K562 (cell line): ENCODE measurements around the gene ZNF805. TPM values are rescaled to one million over a fixed set of nuclear protein-coding genes. Genes with fewer than 3 reads are reported as not detected.

Experiments used
- ATAC-seq: fragments of 200-7000 bp; cut with Tn5 transposase; 3 replicates; pipeline ENCODE4 v1.9.1; 2020; ENCODE audit warnings: moderate library complexity
- BruUV-seq: library from RNA; stranded (reverse); fragments of 400-500 nt; replicated peaks from 2 replicates; lab custom pipeline; 2021; lab: Mats Ljungman, UMichigan
- CTCF ChIA-PET: fragments of 300-600 bp; formaldehyde crosslinking; extraction: SDS; loops from one replicate; lab custom pipeline; 2021; ENCODE audit warnings: low intra/inter-chr PET ratio; lab: Yijun Ruan, JAX
- POLR2A ChIA-PET: fragments of 300-600, 350-650 bp; sonication (Branson Sonifier 250); formaldehyde crosslinking; extraction: SDS; loops from one replicate; lab custom pipeline; 2021; ENCODE audit warnings: antibody characterized with exemption, inconsistent platforms; lab: Yijun Ruan, JAX
- DNase-seq, 4 experiments: peaks; one replicate each; pipeline versions ENCODE4 v3.0.0 to v3.0.0-alpha.2; 2011 to 2018; ENCODE audit warnings: low spot score in 3 of 4, mixed read lengths in 3 of 4; ENCODE audit errors: extremely low read depth in 1 of 4
- FAIRE-seq: peaks from 2 replicates; lab custom pipeline; 2011; peaks lifted over from hg19 to GRCh38; lab: Jason Lieb, UNC
- H2AFZ ChIP-seq: 2 replicates; pipeline ENCODE4 v1.6.0; 2011; ENCODE audit warnings: low read depth, low read length, control low read depth, inconsistent platforms
- H3K27ac ChIP-seq: fragments of 200-600 bp; 3 replicates; pipeline ENCODE4 v1.8.0; 2011; ENCODE audit warnings: low read depth, mild to moderate bottlenecking, control low read depth, inconsistent platforms, low read length, moderate library complexity, mixed read lengths; ENCODE audit errors: extremely low read depth
- H3K27me3 ChIP-seq, 2 experiments: fragments of 300-600 bp in 1 of 2; 2 replicates in 1 of 2; 3 replicates in 1 of 2; pipeline versions ENCODE4 v1.6.0 to v1.8.0; 2011; ENCODE audit warnings: inconsistent platforms in 2 of 2, low read length in 2 of 2, mild to moderate bottlenecking in 1 of 2, mixed read lengths in 1 of 2, moderate library complexity in 1 of 2; ENCODE audit not compliant: control insufficient read depth in 2 of 2, insufficient read depth in 2 of 2
- H3K36me3 ChIP-seq: fragments of 300-600 bp; 3 replicates; pipeline ENCODE4 v1.8.0; 2011; ENCODE audit warnings: mild to moderate bottlenecking, low read length, inconsistent platforms; ENCODE audit not compliant: control insufficient read depth, insufficient read depth
- H3K4me1 ChIP-seq, 2 experiments: fragments of 200-600 bp in 1 of 2; replicated peaks in 1 of 2; 2 replicates in 1 of 2; 3 replicates in 1 of 2; pipeline versions ENCODE4 v1.5.1 to v1.8.0; 2011; ENCODE audit warnings: inconsistent platforms in 2 of 2, low read length in 2 of 2, mild to moderate bottlenecking in 1 of 2, mixed read lengths in 1 of 2, moderate library complexity in 1 of 2; ENCODE audit not compliant: control insufficient read depth in 2 of 2, insufficient read depth in 2 of 2
- H3K4me2 ChIP-seq: 2 replicates; pipeline ENCODE4 v1.6.1; 2011; ENCODE audit warnings: low read length, control low read depth, inconsistent platforms, mixed read lengths; ENCODE audit not compliant: insufficient read depth
- H3K4me3 ChIP-seq: fragments of 200-600 bp; sonication (generic), shearing (Covaris generic); 2 replicates; pipeline ENCODE4 v1.5.1; 2016; ENCODE audit warnings: control low read depth, inconsistent platforms
- H3K79me2 ChIP-seq: fragments of 200-600 bp; 3 replicates; pipeline ENCODE4 v1.8.0; 2011; ENCODE audit warnings: low read length, inconsistent platforms; ENCODE audit not compliant: control insufficient read depth, insufficient read depth
- H3K9ac ChIP-seq, 2 experiments: 2 replicates each; pipeline versions ENCODE4 v1.6.0 to v1.6.1; 2011; ENCODE audit warnings: low read depth in 2 of 2, low read length in 2 of 2, control low read depth in 1 of 2, inconsistent platforms in 1 of 2, mild to moderate bottlenecking in 1 of 2, mixed read lengths in 1 of 2; ENCODE audit not compliant: insufficient read depth in 1 of 2
- H3K9me1 ChIP-seq: one replicate; pipeline ENCODE4 v1.6.0; 2011; ENCODE audit warnings: inconsistent platforms, mild to moderate bottlenecking, low read length, moderate library complexity; ENCODE audit not compliant: control insufficient read depth, insufficient read depth
- H3K9me3 ChIP-seq: replicated peaks from 2 replicates; pipeline ENCODE4 v1.5.1; 2011; ENCODE audit warnings: low read depth, low read length, inconsistent platforms; ENCODE audit not compliant: control insufficient read depth, insufficient read depth
- H4K20me1 ChIP-seq: replicated peaks from 2 replicates; pipeline ENCODE4 v1.6.1; 2011; ENCODE audit warnings: low read length, inconsistent platforms, mixed read lengths; ENCODE audit not compliant: control insufficient read depth, insufficient read depth
- AFF1 ChIP-seq, 2 experiments: fragments of 450-650 bp; IDR thresholded peaks; 2 replicates each; pipeline ENCODE4 v1.6.1; 2018; ENCODE audit warnings: mild to moderate bottlenecking in 2 of 2, low read depth in 1 of 2; ENCODE audit not compliant: partially characterized antibody in 2 of 2
- BRF1 ChIP-seq: IDR thresholded peaks from 3 replicates; pipeline ENCODE4 v1.6.1; 2011; ENCODE audit warnings: borderline replicate concordance, mild to moderate bottlenecking; ENCODE audit not compliant: insufficient read length; ENCODE audit errors: extremely low read depth
- CTCFL ChIP-seq: IDR thresholded peaks from 2 replicates; pipeline ENCODE4 v1.6.1; 2011; ENCODE audit warnings: borderline replicate concordance, low read depth, mild to moderate bottlenecking, moderate library complexity, low read length; ENCODE audit not compliant: insufficient read depth, poor library complexity, severe bottlenecking
- HMBOX1 ChIP-seq: sonication (generic); IDR thresholded peaks from 2 replicates; pipeline ENCODE4 v1.6.1; 2016
- HNRNPL ChIP-seq: fragments of 200-400 bp; formaldehyde crosslinking; IDR thresholded peaks from 2 replicates; pipeline ENCODE4 v1.6.1; 2017; ENCODE audit warnings: low read depth, mild to moderate bottlenecking, low read length
- SAP30 ChIP-seq: fragments of 200-600 bp; sonication (generic); IDR thresholded peaks from 2 replicates; pipeline ENCODE4 v1.6.1; 2012; ENCODE audit warnings: borderline replicate concordance, low read depth, mild to moderate bottlenecking, moderate library complexity, low read length, control low read depth, inconsistent platforms; ENCODE audit not compliant: insufficient read depth, poor library complexity, severe bottlenecking
- SMARCC2 ChIP-seq: fragments of 450-650 bp; IDR thresholded peaks from 2 replicates; pipeline ENCODE4 v1.6.1; 2017; ENCODE audit warnings: antibody characterized with exemption, moderate library complexity, mild to moderate bottlenecking, low read depth
- ZNF239 ChIP-seq: fragments of 250-450 bp; sonication (Bioruptor Pico); IDR thresholded peaks from 2 replicates; pipeline ENCODE4 v1.4.0; 2020; ENCODE audit warnings: mild to moderate bottlenecking
- ZNF592 ChIP-seq: fragments of 450-650 bp; IDR thresholded peaks from 2 replicates; pipeline ENCODE4 v1.6.1; 2017; ENCODE audit warnings: antibody characterized with exemption, mild to moderate bottlenecking
- WGBS: fragments of 100-300 bp; shearing (Covaris generic); methylation state at CpG from one replicate; pipeline ENCODE4 v1.1.6; 2016; ENCODE audit warnings: low coverage, mixed read lengths; ENCODE audit not compliant: insufficient coverage; ENCODE audit errors: missing lambda C conversion rate; 5-methylcytosine and 5-hydroxymethylcytosine counted together
- in situ Hi-C: fragments of 300-500 bp; cut with MboI; formaldehyde crosslinking; loops from 4 replicates; pipeline ENCODE4 v1.15.0; 2018; ENCODE audit warnings: inconsistent platforms, mixed read lengths
- intact Hi-C: fragments of 100-400 bp; cut with micrococcal nuclease; formaldehyde crosslinking; loops from 2 replicates; pipeline ENCODE4 v1.14.2; 2022
- polyA plus RNA-seq, 8 experiments: library from polyadenylated mRNA; depleted of rRNA in 4 of 8; stranded (reverse) in 5 of 8; unstranded in 3 of 8; fragments of >200 nt; fragmentation: Nextera tagmentation in 2 of 8; fragmentation: Illumina TruSeq in 1 of 8; extraction: Ambion mirVana in 2 of 8; extraction: Trizol in 1 of 8; gene quantifications; 2 replicates each; pipeline versions ENCODE4 v1.2.1 to v1.2.3, GENCODE V29; 2011 to 2014; ENCODE audit warnings: inconsistent platforms in 1 of 8, missing spikeins in 1 of 8
- total RNA-seq, 7 experiments: library from RNA; depleted of rRNA in 6 of 7; stranded (reverse); fragments of >200 nt in 6 of 7; fragmentation: Illumina TruSeq in 2 of 7; extraction: Trizol in 2 of 7; gene quantifications; 2 replicates each; pipeline versions ENCODE4 v1.2.1 to v1.2.3, GENCODE V29; 2011 to 2021; ENCODE audit warnings: low replicate concordance in 1 of 7

ZNF805 gene
- total and polyA plus RNA-seq, 9 of the 15 experiments (the other 6 are each of a cell fraction or from before 2014, with no cell fraction given) = 0.32 to 6.7 (median 3.9) TPM

GRCh38 chr19:57241176-57241575 lies 744 bp downstream of the ZNF805 start:
- TF ChIP-seq AFF1 (IDR thresholded peaks at IDR 0.05; ENCODE audit: low read depth in 1 of 2, partially characterized antibody in 2 of 2) = no peak
- TF ChIP-seq SMARCC2 = no peak
- TF ChIP-seq SAP30 = no peak
- no peak for TF ChIP-seq BRF1
- no peak for TF ChIP-seq HNRNPL
- TF ChIP-seq ZNF592 = no peak
- TF ChIP-seq HMBOX1 = 0 out of 2 replicates have a peak, but pooled peaks have one; percentile 22
- no peak for TF ChIP-seq CTCFL
- no peak for TF ChIP-seq ZNF239 (CRISPR knock-in tag)
- H3K9ac ChIP-seq = peak overlapping the region; percentile 85 to 93
- peaks cover 7 to 10% of the 10 kb centered on the region in 2 experiments; a peak in 4 of 5 replicates for H3K4me1 ChIP-seq
- H3K4me2 ChIP-seq = peak overlapping the region; percentile 94
- ATAC-seq (no peak), DNase-seq (peak in 2 of 4 experiments; percentile 13), FAIRE-seq (peak; percentile 73)
- CTCF ChIA-PET = no interaction called here
- peak overlapping the region; percentile 84 for H3K27ac ChIP-seq
- H3K79me2 ChIP-seq = peaks cover 26% of the 10 kb centered on the region
- intact Hi-C loops (loop anchor here (5.0 kb wide), 1 partner anchor 41 kb away; the partner anchor contains the start of gene ZNF460), in situ Hi-C loops (no loop called here)
- H3K9me3 ChIP-seq = peaks cover 4% of the 10 kb centered on the region; the same call in 1 of the 2 replicates
- no peaks in the 10 kb centered on the region for H3K9me1 ChIP-seq
- no peaks in the 10 kb centered on the region for H3K27me3 ChIP-seq
- H3K36me3 ChIP-seq = peaks cover 22% of the 10 kb centered on the region; the same call in 2 of the 3 replicates
- 17% methylated on average over 7 of the region's 7 CpGs for WGBS
- no TSS peak for BruUV-seq
- no peaks in the 10 kb centered on the region for H4K20me1 ChIP-seq
- H3K4me3 ChIP-seq = peak overlapping the region; percentile 63
- POLR2A ChIA-PET = no interaction called here
- peak overlapping the region; percentile 97 for H2AFZ ChIP-seq
